SU-DHL-6 (cell line): ENCODE results near the gene FAM210A.

Source experiments
- CTCF ChIP-seq: fragments of 200-600 bp; sonication (generic); IDR thresholded peaks from one replicate; pipeline ENCODE4 v1.5.1; 2017; ENCODE audit warnings: antibody characterized with exemption, mild to moderate bottlenecking, low read length, moderate library complexity; ENCODE audit not compliant: insufficient read depth, poor library complexity, severe bottlenecking
- EZH2phosphoT487 ChIP-seq: fragments of 200-600 bp; sonication (generic), shearing (Covaris generic); conservative IDR thresholded peaks from 2 replicates; pipeline ENCODE4 v1.6.1; 2018; ENCODE audit warnings: mild to moderate bottlenecking, antibody characterized with exemption, low read length, moderate library complexity, mixed read lengths

- TF ChIP-seq CTCF (no peak), EZH2phosphoT487 (no peak)
Measured at GRCh38 chr18:13615432-13615861, 110.9 kb downstream of the FAM210A start.
